ENCODE data around the gene MRAS.

The MRAS gene

GRCh38 chr3:138355071-138355470 is 6.7 kb downstream of the MRAS start:
- peaks cover 22% of the 10 kb centered on the region for H3K4me1 ChIP-seq (ENCODE audit: control insufficient read depth, insufficient read depth, low read depth, low read length)
- H2AK5ac ChIP-seq (ENCODE audit: low read length, severe bottlenecking), result no peak overlapping the region
- no peaks in the 10 kb centered on the region for H3K27me3 ChIP-seq (ENCODE audit: control insufficient read depth in 1 of 2, insufficient read depth in 1 of 2, low read length in 2 of 2)
- H4K8ac ChIP-seq (ENCODE audit: low read length), result no peak overlapping the region
- no peak for DNase-seq
- no peak overlapping the region for H3K4ac ChIP-seq (ENCODE audit: low read depth in 1 of 2, low read length in 2 of 2)
- WGBS, result 89% methylated on average over 1 of the region's 3 CpGs
- no peak overlapping the region for H3K27ac ChIP-seq (ENCODE audit: low read length, poor library complexity, severe bottlenecking)
- H3K14ac ChIP-seq (ENCODE audit: low read length in 2 of 2), result no peak overlapping the region
- H3K9me3 ChIP-seq (ENCODE audit: control insufficient read depth, low read length), result no peaks in the 10 kb centered on the region
- no peak overlapping the region for H2AFZ ChIP-seq (ENCODE audit: low read depth, low read length)
- peaks cover 35% of the 10 kb centered on the region for H3K79me1 ChIP-seq (replicated peaks; ENCODE audit: low read length, poor library complexity, severe bottlenecking)
- H3K4me2 ChIP-seq (ENCODE audit: low read length, poor library complexity, severe bottlenecking), result no peak overlapping the region
- no peak overlapping the region for H2BK120ac ChIP-seq (ENCODE audit: low read depth, low read length)
- H3K4me3 ChIP-seq (ENCODE audit: insufficient read depth in 1 of 2, low read depth in 1 of 2, low read length in 2 of 2), result no peak overlapping the region
- peaks cover 9 to 15% of the 10 kb centered on the region in 2 experiments for H3K36me3 ChIP-seq (ENCODE audit: control insufficient read depth in 1 of 2, insufficient read depth in 2 of 2, low read depth in 1 of 2, low read length in 2 of 2)
- H4K91ac ChIP-seq (ENCODE audit: low read length), result no peak overlapping the region
- H3K9ac ChIP-seq (ENCODE audit: low read length), result no peak overlapping the region
- H3K23ac ChIP-seq (ENCODE audit: low read length in 2 of 2), result no peak overlapping the region
- H2BK5ac ChIP-seq (ENCODE audit: low read depth, low read length, poor library complexity, severe bottlenecking), result no peak overlapping the region
- H2BK12ac ChIP-seq (ENCODE audit: low read length in 2 of 2), result no peak overlapping the region
- no peak overlapping the region for H3K18ac ChIP-seq (ENCODE audit: low read depth in 1 of 2, low read length in 2 of 2)
- no peak overlapping the region for H2BK15ac ChIP-seq (ENCODE audit: low read depth, poor library complexity, severe bottlenecking)

- no peak for DNase-seq
- Histone ChIP-seq H4K8ac (ENCODE audit: low read length) (no peak overlapping the region), H3K4me3 (ENCODE audit: insufficient read depth in 1 of 2, low read depth in 1 of 2, low read length in 2 of 2) (no peak overlapping the region), H3K79me1 (replicated peaks; ENCODE audit: low read length, poor library complexity, severe bottlenecking) (peaks cover 39% of the 10 kb centered on the region), H3K4me1 (ENCODE audit: control insufficient read depth, insufficient read depth, low read depth, low read length) (peaks cover 35% of the 10 kb centered on the region), H4K91ac (ENCODE audit: low read length) (no peak overlapping the region), H3K36me3 (ENCODE audit: control insufficient read depth in 1 of 2, insufficient read depth in 2 of 2, low read depth in 1 of 2, low read length in 2 of 2) (peaks cover 9 to 15% of the 10 kb centered on the region in 2 experiments), H2BK12ac (ENCODE audit: low read length in 2 of 2) (no peak overlapping the region), H3K4me2 (ENCODE audit: low read length, poor library complexity, severe bottlenecking) (no peak overlapping the region), H3K27ac (ENCODE audit: low read length, poor library complexity, severe bottlenecking) (no peak overlapping the region), H3K18ac (ENCODE audit: low read depth in 1 of 2, low read length in 2 of 2) (no peak overlapping the region), H2BK15ac (ENCODE audit: low read depth, poor library complexity, severe bottlenecking) (no peak overlapping the region), H2BK5ac (ENCODE audit: low read depth, low read length, poor library complexity, severe bottlenecking) (no peak overlapping the region), H3K27me3 (ENCODE audit: control insufficient read depth in 1 of 2, insufficient read depth in 1 of 2, low read length in 2 of 2) (no peaks in the 10 kb centered on the region), H3K14ac (ENCODE audit: low read length in 2 of 2) (no peak overlapping the region), H2BK120ac (ENCODE audit: low read depth, low read length) (no peak overlapping the region), H2AFZ (ENCODE audit: low read depth, low read length) (no peak overlapping the region), H3K23ac (ENCODE audit: low read length in 2 of 2) (no peak overlapping the region), H2AK5ac (ENCODE audit: low read length, severe bottlenecking) (no peak overlapping the region), H3K9me3 (ENCODE audit: control insufficient read depth, low read length) (no peaks in the 10 kb centered on the region), H3K4ac (ENCODE audit: low read depth in 1 of 2, low read length in 2 of 2) (no peak overlapping the region), H3K9ac (ENCODE audit: low read length) (no peak overlapping the region)
- 91% methylated on average over 4 of the region's 7 CpGs for WGBS
Observed at GRCh38 chr3:138356730-138357405, 8.5 kb downstream of the MRAS start.

- Histone ChIP-seq H3K4me3 (ENCODE audit: insufficient read depth in 1 of 2, low read depth in 1 of 2, low read length in 2 of 2) (no peak overlapping the region), H3K27ac (ENCODE audit: low read length, poor library complexity, severe bottlenecking) (peak overlapping the region; percentile 8), H3K18ac (ENCODE audit: low read depth in 1 of 2, low read length in 2 of 2) (no peak overlapping the region), H3K9me3 (ENCODE audit: control insufficient read depth, low read length) (no peaks in the 10 kb centered on the region), H3K4me1 (ENCODE audit: control insufficient read depth, insufficient read depth, low read depth, low read length) (peaks cover 47% of the 10 kb centered on the region), H2BK15ac (ENCODE audit: low read depth, poor library complexity, severe bottlenecking) (no peak overlapping the region), H3K27me3 (ENCODE audit: control insufficient read depth in 1 of 2, insufficient read depth in 1 of 2, low read length in 2 of 2) (no peaks in the 10 kb centered on the region), H3K23ac (ENCODE audit: low read length in 2 of 2) (no peak overlapping the region), H2BK5ac (ENCODE audit: low read depth, low read length, poor library complexity, severe bottlenecking) (no peak overlapping the region), H2BK120ac (ENCODE audit: low read depth, low read length) (no peak overlapping the region), H3K36me3 (ENCODE audit: control insufficient read depth in 1 of 2, insufficient read depth in 2 of 2, low read depth in 1 of 2, low read length in 2 of 2) (peaks cover 12 to 15% of the 10 kb centered on the region in 2 experiments), H3K4ac (ENCODE audit: low read depth in 1 of 2, low read length in 2 of 2) (no peak overlapping the region), H3K4me2 (ENCODE audit: low read length, poor library complexity, severe bottlenecking) (no peak overlapping the region), H2AK5ac (ENCODE audit: low read length, severe bottlenecking) (no peak overlapping the region), H3K79me1 (replicated peaks; ENCODE audit: low read length, poor library complexity, severe bottlenecking) (peaks cover 32% of the 10 kb centered on the region), H2BK12ac (ENCODE audit: low read length in 2 of 2) (no peak overlapping the region), H4K91ac (ENCODE audit: low read length) (no peak overlapping the region), H2AFZ (ENCODE audit: low read depth, low read length) (no peak overlapping the region), H3K9ac (ENCODE audit: low read length) (no peak overlapping the region), H4K8ac (ENCODE audit: low read length) (no peak overlapping the region), H3K14ac (ENCODE audit: low read length in 2 of 2) (no peak overlapping the region)
- WGBS, result 85% methylated on average over 7 of the region's 7 CpGs
- no peak for DNase-seq
Observed at GRCh38 chr3:138359148-138359918, 11.0 kb downstream of the MRAS start.
